Measurements from ENCODE around the gene CA10.

The CA10 gene

DNA sequence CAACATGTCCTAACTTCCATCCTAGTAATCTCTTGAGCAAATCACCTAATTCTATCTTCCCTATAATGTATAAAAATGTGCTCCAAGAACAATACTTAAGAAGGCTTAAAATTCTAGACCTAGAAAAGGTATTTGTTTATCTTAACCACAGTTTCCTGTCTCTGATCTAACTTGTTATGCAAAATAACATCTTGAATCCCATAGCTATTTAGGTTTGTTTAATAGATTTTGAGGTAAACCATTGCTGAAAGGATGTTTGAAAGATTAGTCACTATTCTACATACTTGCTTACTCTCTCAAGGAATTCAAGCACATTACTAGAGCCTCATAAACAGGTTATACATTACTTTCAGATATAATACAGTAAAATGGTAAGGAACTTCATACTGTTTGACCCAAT lies 13.0 kb downstream of the CA10 start:
- DNase-seq, result no peak

DNA sequence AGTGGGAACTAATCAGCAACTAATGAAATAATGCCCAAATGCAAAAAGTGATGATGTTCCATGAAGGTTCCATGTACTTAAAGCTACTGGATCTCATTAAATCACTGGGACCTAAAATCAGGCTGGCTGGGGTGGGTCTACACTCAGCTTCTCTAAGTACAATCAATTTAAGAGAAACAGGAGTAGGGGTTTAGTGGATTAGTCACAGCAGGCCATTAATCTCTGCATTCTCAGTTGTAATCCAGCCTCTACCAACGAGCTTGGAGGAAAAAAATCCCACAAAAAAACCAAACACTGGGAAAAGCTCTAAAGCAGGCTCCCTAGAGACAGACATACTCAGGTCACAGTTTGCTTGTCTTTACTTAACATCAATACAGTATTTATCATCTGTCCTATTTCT lies 15.0 kb downstream of the CA10 start:
- no peak for DNase-seq

DNA sequence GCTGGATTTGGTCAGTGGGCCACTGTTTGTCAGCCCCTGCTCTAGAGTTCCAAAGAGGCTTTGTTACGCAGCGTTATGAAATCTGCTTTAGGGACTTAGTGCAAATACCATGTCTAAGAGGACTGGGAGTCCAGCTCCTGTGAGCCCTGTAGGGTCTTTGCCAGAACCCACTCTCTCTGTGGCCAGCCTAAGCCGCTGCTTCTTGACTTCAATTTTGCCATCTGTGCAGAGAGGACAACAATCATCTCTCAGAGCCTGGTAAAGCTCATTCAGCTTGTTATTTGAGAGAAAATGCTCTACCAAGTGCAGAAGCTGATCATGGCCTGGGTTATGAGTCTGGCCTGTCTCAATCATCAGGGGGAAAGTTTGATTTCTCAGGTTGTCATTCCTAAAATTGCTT lies 17.9 kb downstream of the CA10 start:
- DNase-seq, result no peak

DNA sequence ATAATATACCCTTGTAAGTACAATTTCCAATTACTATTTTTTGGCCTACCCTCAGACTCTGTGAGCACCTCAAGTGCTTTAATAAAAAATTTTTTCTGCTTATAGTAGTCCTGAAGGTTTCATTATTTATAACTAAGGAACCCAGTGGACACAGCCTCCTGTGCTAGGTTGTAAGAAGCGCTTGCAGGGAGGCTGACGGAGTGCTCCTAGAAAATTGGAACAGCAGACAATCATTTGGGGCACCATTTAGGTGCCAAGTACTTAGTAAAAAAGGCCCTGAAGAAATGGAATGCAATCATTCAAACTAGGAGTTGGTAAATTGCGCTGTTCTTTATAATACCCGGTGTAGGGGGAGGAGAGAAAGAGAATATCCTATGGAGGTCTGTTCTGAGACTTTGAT lies 19.8 kb downstream of the CA10 start:
- DNase-seq, result no peak

DNA sequence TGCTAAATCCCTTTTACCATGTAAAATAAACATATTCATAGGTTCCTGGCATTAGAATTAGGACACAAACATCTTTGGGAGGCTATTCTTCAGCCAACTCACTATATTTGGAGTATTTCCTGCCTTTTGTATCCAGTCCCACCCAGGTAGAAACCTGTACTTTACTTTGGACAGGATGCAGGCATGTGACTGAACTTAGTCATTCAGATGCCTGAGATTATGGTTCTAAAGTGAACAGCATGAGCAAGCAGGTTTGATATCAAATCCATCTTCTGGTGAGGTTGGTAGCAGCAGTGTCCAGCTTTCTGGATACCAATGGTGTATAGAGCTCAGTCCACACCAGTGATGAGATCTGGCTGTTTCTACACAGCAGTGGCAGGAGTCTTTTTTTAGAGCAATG lies 20.2 kb downstream of the CA10 start:
- DNase-seq, result no peak

DNA sequence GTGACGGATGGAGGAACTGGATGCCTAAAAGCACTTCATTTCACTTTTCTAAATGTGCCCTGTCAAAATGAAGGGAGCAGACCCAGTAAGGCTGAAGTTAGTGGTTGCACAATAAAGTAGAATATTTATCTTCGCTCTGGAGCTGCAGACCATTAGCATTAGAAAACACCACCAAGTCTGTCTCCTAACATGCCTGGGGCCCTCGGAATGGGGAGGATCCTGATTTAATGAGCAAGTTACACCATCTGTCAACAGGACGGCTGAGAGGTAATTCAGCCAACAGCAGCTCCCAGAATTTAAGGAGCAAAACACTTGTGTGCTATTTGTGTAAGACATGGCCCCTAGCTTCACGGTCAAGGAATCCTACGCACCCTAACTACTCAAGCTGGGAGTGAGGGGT lies 22.3 kb downstream of the CA10 start:
- no peak for DNase-seq

DNA sequence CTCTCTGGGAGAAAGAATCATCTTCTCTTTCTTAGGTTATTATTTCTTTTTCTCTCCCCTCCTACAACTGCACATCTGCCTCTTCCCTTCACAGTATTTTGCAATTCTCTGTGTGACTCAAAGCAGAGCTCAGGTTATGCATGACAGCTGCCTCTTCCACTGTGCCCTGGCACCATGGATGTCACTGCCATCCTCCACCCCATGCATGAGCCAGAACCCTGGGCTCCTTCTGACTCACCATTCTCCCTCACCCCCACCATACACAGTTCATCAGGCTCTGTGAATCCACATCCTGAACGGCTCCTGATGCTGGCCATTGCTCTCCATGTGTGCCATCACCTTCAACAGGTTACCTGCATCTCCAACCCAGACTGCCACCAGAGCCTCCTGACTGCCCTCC lies 23.9 kb downstream of the CA10 start:
- DNase-seq, result no peak

DNA sequence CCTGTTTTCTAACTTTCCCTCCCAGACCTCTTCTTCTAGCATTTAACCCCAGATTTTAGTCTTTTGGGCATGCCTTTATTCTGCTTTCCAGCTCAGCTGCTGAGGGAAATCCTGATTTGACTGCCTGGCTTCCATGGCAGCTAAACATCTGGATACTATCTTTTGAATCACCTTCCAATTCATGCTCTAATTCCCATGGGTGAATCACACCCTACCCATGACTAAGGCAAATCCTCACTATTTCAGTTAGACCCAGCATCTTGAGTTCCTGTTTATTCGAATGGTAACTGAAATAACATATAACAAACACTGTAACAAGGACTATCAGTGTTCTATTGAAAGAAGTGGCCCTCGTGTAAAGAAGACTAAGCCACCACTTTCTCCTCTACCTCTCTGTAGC lies 29.8 kb downstream of the CA10 start:
- no peak for DNase-seq

DNA sequence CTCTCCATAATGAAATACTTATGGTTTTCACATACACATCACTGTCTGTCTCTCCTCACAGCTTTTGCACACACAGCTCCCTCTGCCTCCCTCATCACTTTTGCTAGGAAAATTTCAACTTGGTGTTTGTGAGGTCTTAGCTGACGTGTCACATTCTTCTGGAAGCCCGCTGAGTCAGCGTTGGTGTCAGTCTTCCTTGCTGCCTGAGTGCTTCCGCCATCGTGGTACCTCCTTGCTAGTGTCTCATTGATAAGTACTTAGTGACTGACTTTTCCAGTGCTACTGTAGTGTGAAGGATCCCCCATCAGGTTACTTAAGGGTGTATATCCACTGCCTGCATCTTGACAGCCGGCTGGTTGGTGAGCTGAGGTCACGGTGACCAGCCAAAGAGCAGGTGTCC lies 33.5 kb downstream of the CA10 start:
- no peak for DNase-seq

DNA sequence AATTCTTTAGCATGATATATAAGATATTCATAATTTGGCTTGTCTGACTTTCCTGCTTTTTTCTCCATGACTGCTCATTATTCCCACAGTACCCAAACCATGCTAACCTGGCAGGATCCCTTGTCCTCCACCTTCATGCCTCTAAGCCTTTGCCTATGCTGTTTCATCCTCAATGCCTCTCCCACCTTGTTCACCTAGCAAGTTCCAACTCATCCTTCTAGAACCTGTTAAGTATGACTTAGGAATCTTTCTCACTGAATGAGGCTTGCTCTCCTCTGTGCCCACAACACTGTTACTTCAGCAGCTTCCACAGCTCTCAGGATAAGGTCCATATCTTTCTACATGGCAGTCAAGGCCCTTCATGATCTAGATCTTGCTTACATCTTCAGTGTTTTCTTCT lies 34.0 kb downstream of the CA10 start:
- DNase-seq, result no peak

DNA sequence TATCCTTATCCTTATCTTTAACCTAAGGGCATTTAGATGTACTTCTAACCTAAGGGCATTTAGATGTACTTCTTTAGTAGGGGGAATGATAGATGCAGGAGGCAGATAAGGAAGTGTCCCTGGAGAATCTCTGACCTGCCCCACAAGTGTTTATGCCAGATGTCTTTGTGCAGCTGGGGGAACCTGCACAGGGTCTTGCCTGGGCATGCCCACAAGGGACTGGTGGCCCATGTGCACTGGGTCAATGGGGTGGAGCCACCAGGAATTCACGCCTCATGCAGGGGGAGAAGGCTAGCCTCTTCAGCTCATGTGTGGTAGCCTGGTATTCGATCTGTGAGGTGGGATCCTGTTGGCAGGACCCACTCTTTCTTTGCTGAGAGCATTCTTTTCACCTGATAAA lies 38.0 kb downstream of the CA10 start:
- no peak for DNase-seq

DNA sequence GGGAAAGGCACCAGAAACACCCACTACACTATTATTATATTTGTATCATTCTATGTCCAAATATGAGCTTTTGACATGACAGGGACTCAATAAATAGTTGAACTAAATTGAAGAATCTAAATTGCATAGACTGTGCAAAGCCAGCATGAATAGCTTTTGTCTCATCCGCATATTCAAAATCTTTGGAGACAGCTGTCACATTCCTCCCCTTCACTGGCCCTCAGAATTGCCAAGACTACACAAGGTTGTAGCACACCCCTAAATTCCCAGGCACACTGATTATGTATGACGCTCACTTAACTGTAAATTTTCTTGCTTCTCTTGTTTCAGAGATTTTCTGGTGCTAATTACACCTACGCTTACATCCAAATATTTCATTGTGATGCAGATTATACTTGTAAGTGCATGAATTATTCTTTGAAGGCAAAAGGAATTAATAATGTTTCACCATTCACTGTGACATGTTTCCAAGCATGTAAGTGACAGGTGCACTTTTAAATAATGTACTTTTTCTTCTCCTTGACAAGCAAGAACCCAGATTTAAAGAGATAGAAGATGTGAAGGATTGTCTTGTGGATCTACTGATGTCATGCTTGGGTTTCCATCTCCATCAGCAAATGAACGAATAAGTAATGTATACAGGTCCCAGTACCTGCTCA lies 47.5 kb downstream of the CA10 start:
- no peak for DNase-seq

DNA sequence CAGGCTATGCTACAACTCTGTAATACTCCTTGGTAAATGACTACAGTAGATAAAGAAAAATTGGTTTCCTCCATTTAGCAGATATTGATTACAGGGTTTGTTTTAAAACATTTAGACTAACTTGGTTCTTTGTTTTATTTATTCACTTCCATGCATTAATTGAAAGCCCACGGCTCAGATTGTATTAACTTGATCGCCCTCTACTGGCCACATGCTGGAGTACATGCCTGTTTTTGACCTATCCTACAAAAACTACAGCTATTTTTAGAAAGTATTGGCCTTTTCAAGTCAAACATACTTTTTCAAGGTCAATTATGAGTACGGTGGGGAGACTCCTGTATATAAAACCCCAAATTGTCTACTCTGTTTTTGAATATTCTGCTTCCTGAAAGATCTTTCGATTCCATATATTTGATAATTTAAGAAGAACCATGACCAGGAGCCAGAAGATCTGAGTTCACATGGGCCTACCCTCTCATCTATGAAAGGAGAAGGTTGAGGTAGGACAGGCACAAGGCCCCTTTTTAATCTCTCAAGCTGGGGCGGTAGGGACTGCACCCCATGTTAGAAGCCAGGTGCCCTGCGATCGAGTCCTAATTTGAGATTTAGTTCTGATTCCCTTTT lies 51.8 kb downstream of the CA10 start:
- DNase-seq, result no peak

DNA sequence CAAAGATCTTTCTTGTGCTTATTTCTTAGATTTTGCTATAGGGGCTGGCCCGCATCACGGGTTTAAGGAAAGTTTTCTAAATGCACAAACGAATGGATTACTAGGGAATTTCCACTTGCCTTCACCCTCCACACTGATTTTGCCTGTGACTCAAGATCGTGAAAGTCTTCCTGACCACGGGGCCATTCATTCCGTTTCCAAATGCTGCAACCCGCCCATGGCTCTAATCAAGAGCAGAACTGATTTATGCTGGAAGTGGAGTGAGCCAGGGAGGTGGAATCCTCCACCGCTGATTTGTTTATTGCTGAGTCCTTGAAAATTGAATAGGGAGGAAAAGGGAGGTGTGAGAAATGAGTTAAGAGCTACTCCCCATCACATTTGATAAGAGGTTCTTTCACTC lies 52.4 kb downstream of the CA10 start:
- DNase-seq, result no peak

DNA sequence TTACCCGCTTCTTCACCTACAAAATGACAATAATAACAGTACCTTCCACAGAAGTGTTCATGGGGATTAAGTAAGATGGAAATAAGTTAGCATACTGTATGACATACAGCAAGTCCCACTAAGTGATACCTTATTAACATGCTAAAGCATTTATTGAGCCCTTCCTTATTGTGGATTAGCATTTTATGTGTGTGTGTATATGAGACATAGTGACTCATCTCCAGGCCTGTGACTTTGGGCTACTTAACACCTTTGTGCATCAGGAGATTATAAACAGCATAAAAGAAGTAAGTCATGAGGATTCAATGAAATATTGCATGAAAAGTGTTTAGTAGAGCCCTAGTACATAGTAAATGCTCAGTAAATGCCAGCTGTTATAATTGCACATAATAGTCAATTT lies 52.9 kb downstream of the CA10 start:
- DNase-seq, result no peak

DNA sequence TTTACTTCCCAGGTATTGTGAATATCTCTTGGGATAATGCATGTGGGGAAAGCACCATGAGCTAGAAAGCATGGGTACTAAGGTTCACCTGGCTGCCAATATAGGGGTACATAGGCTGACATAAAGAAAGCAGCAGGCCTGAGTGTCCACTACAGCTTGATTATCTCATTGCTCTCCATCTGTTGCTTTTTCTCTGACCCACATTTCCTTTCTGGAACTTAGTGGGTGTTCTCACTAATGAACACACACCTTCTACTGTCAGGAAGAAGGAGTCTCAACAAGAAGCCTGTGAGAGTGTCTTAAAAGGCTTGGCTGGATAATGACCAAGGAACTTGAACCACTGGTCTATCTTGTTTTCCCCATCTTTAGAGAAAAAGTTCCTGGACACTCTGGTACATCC lies 62.5 kb downstream of the CA10 start:
- DNase-seq, result no peak

DNA sequence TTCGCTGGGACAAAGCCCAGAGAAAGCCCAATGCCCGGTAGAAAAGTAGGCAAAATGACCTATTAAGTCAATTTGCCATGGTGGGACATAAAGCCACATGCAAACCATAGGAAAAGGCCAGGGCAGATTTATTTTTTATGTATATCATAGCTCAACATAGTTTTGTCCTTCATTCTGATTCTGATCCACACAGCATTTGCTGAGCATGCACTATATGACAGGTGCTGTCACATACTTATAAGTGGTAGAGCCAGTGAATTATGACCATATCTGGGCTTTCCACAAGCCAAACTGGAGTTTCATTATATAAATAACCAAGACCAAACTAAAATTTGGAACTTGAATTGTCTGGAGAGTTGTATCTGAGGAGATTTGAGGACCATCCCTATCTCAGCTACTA lies 74.3 kb downstream of the CA10 start:
- no peak for DNase-seq

DNA sequence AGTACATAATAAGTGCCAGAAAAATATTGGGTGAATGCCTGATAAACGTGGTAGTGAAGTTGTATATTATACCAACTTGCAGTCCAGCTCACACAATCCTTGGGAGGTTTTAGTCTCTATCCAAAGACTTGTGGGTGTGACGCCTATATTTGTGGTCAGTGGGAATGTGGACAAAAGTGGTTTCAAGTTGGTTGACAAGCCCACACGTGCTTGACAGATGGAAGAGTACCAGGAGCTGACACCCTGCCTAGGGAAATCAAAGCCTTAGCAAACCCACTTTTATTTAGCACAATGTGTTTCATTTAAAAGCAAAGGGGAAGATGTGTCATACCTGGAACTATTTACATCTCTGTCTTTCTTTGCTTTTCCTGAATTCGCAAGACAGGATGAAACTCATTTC lies 79.0 kb downstream of the CA10 start:
- no peak for DNase-seq

DNA sequence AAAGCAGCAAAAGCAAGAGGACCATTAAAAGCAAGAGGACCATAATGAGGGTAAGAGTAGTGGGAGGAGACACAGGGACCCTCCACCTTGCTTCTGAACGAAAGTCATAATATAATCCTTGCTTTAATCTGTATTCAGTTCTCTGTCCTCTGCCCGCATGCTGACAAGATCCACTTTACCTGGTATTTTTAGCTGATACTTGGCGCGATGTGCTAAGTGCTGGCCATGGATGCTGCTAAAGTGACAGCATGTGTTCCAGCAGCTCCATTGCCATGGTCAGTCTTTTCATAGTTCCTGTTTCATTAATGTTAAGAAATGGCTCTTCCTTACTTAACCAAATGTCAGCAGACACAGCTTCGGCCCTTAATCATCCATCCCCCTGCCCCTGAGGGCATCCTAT lies 86.8 kb downstream of the CA10 start:
- no peak for DNase-seq

DNA sequence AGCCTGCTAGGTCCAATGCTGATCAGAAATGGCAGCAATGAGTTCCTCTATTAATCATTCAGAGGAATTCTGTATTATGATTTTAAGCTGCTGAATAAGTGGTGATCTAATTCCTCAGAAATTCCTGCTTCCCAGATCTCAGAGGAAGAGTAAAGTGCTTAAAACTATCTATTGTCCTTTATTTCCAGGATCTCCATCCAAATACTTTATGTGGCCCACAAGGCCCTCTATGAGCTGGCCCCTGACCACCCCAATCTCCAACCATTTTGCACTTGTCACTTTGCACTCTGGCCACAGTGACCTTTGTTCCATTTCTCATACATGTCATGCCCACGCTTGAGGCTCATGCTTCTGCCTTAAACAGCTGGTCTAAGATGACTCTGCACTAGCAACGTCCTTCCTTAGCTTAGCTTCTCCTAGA lies 93.7 kb downstream of the CA10 start:
- DNase-seq, result no peak

DNA sequence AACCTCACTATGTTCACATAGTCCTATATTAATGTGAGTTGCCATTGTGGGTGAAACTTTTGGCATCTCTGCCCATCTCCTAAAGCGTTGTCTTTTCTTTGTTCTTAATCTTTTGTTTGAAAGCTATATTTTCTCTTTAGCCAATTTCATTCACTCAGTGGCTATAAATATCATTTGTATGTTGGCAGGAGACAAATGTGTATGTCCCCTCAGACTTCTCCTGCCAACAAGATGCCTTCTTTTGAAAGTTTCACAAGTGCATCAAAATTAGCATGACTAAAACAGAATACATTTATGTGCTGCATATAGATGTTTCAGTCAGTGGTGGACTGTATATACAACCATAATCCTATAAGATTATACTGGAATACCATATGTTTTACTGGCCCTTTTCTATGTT lies 109.0 kb downstream of the CA10 start:
- no peak for DNase-seq

DNA sequence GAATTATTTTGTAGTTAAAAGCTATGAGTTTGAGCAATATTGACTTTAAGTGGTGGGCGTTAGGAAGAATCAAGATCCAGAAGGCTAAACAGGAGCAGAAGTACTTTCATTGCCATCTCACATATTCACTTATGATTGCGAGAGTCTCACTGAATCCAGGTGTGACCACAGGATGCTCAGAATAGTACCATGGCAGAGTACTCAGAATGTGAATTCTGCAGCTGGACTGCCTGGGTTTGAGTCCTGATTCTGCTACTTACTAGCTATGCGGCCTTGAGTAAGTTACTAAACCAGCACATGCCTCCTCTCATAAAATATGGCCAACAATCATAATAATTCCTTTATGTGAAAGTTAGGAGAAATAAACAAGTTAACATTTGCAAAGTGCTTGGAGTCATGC lies 109.5 kb downstream of the CA10 start:
- no peak for DNase-seq

DNA sequence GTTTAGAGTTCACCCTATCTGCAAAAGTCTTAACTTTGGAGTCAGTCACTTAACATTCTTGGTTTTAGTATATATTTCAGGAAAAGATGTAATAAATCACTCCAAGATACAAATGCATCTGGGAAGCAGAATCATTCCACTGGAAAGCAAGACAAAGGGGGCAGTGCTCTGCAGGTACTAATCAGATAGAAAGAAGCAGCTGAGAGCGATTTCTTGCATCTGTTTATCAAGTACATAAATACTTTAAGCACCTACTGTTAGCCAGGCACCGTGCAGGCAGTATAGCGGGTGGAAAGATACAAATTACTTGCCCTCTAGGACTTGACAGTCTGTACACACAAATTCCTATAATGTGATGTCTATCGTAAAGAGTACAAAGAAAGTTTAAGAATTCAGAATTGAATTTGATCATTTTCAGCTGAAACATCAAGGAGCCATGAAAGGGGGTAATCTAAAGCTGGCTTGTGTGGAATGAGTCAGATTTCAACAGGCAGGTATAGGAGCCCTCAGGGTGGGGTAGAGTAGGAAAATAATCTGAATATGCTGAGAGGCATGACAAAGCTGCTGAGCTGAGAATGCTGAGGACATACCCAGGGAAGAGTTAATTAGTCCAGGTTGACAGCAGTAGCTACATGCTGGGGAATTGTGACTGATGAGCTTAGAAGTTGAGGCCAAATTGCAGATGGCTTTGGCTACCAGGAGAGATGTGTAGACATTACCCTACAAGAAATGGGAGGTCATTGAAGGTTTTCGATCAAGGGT lies 110.2 kb downstream of the CA10 start:
- DNase-seq, result no peak

DNA sequence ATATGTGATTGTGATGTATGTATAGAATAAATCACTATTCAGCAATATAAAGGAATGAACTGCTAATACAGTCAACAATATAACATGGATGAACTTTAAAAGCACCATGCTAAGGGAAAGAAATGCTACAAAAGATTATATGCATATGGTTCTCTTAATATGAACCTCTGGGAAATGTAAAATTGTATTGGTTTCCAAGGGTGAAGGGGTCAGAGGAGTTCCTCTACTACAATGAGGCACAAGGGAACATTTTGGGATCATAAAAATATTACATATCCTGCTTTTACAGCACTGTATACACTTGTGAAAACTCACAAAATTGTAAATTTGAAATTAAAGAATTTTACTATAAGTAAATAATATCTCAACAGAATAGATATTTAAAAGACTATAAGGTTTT lies 111.4 kb downstream of the CA10 start:
- no peak for DNase-seq

Data from HCEC 1CT (cell line).